ENCODE data around the gene KIAA1328. TPM values are rescaled to one million over a fixed set of nuclear protein-coding genes. Genes with fewer than 3 reads are reported as not detected.

KIAA1328 gene
- total RNA-seq, 1 experiment from 2014 or later, result 4.9 TPM

DNA sequence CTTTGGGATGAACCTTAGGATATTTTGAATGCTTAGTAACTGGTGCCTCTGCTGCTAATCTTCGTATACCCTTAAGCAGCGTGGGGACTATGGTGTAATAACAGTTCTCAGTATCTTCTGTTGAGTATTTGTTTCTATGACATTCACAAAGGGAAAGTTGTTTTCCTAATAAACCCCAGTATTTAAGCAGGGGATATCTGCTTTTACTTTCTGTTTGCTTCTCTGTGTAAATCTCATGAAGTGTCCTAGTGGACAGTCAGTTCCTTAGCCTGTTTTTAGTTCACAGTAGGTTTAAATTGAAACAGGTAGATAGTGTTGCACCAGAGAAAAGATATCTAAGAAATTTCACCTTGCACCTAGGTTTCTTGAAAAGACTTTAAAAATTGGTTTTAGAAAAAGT lies 14.9 kb downstream of the KIAA1328 start:
- H3K36me3 ChIP-seq (ENCODE audit: control insufficient read depth, insufficient read depth, low read length), result no peaks in the 10 kb centered on the region
- POLR2A ChIA-PET, result no interaction called here
- H3K27ac Mint-ChIP-seq (ENCODE audit: unreplicated experiment), result no peak overlapping the region
- H3K4me3 ChIP-seq (ENCODE audit: low read depth, low read length), result no peak overlapping the region
- TF ChIP-seq, protein P1, sequence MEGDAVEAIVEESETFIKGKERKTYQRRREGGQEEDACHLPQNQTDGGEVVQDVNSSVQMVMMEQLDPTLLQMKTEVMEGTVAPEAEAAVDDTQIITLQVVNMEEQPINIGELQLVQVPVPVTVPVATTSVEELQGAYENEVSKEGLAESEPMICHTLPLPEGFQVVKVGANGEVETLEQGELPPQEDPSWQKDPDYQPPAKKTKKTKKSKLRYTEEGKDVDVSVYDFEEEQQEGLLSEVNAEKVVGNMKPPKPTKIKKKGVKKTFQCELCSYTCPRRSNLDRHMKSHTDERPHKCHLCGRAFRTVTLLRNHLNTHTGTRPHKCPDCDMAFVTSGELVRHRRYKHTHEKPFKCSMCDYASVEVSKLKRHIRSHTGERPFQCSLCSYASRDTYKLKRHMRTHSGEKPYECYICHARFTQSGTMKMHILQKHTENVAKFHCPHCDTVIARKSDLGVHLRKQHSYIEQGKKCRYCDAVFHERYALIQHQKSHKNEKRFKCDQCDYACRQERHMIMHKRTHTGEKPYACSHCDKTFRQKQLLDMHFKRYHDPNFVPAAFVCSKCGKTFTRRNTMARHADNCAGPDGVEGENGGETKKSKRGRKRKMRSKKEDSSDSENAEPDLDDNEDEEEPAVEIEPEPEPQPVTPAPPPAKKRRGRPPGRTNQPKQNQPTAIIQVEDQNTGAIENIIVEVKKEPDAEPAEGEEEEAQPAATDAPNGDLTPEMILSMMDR (IDR thresholded peaks at IDR 0.05; ENCODE audit: insufficient read depth in 1 of 2, low read depth in 1 of 2, low read length in 1 of 2, severe bottlenecking in 1 of 2, unreplicated experiment in 1 of 2), result no peak
- no peaks in the 10 kb centered on the region for H3K27me3 ChIP-seq (replicated peaks; ENCODE audit: control insufficient read depth, insufficient read depth, low read length)
- no peaks in the 10 kb centered on the region for H3K9me3 ChIP-seq
- no peaks in the 10 kb centered on the region for H3K4me1 ChIP-seq
- no TSS peak for BruUV-seq (replicated peaks)
- intact Hi-C loops (cut with micrococcal nuclease; ENCODE audit: unreplicated experiment), result no loop called here
- DNase-seq, result no peak
- H3K36me3 Mint-ChIP-seq (ENCODE audit: insufficient read depth, unreplicated experiment), result no peaks in the 10 kb centered on the region
- CTCF ChIA-PET, result no interaction called here
- H3K27me3 Mint-ChIP-seq (ENCODE audit: insufficient read depth, unreplicated experiment), result no peaks in the 10 kb centered on the region
- no peak overlapping the region for H3K4me3 Mint-ChIP-seq (ENCODE audit: unreplicated experiment)
- H3K9me3 Mint-ChIP-seq (ENCODE audit: unreplicated experiment), result no peaks in the 10 kb centered on the region
- no peaks in the 10 kb centered on the region for H3K4me1 Mint-ChIP-seq (ENCODE audit: low read depth, unreplicated experiment)

DNA sequence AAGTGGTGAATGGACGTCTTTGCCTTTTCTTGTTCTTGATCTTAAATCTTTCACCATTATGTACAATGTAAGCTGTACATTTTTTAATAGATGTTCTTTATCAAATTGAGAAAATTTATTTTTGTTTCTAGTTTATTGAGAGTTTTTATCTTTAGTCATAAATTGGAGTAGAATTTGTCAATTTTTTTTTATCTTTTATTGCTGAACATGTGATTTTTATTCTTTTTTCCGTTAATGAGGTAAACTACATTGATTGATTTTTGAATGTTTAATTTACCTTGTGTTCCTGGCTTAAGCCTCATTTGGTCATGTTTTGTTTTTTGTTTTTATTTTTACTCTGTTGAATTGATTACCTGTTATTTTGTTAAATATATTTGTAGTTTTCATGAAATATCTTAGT lies 19.7 kb downstream of the KIAA1328 start:
- H3K4me1 Mint-ChIP-seq (ENCODE audit: low read depth, unreplicated experiment), result no peaks in the 10 kb centered on the region
- TF ChIP-seq, protein P1 (IDR thresholded peaks at IDR 0.05; ENCODE audit: insufficient read depth in 1 of 2, low read depth in 1 of 2, low read length in 1 of 2, severe bottlenecking in 1 of 2, unreplicated experiment in 1 of 2), result no peak
- intact Hi-C loops (cut with micrococcal nuclease; ENCODE audit: unreplicated experiment), result no loop called here
- no peaks in the 10 kb centered on the region for H3K36me3 ChIP-seq (ENCODE audit: control insufficient read depth, insufficient read depth, low read length)
- no peaks in the 10 kb centered on the region for H3K9me3 ChIP-seq
- H3K27ac Mint-ChIP-seq (ENCODE audit: unreplicated experiment), result no peak overlapping the region
- H3K27me3 Mint-ChIP-seq (ENCODE audit: insufficient read depth, unreplicated experiment), result no peaks in the 10 kb centered on the region
- H3K4me3 Mint-ChIP-seq (ENCODE audit: unreplicated experiment), result no peak overlapping the region
- ChIA-PET CTCF (no interaction called here), POLR2A (no interaction called here)
- no peak for DNase-seq
- no peaks in the 10 kb centered on the region for H3K9me3 Mint-ChIP-seq (ENCODE audit: unreplicated experiment)
- no peaks in the 10 kb centered on the region for H3K4me1 ChIP-seq
- no peaks in the 10 kb centered on the region for H3K36me3 Mint-ChIP-seq (ENCODE audit: insufficient read depth, unreplicated experiment)
- BruUV-seq (replicated peaks), result no TSS peak
- no peaks in the 10 kb centered on the region for H3K27me3 ChIP-seq (replicated peaks; ENCODE audit: control insufficient read depth, insufficient read depth, low read length)
- H3K4me3 ChIP-seq (ENCODE audit: low read depth, low read length), result no peak overlapping the region

DNA sequence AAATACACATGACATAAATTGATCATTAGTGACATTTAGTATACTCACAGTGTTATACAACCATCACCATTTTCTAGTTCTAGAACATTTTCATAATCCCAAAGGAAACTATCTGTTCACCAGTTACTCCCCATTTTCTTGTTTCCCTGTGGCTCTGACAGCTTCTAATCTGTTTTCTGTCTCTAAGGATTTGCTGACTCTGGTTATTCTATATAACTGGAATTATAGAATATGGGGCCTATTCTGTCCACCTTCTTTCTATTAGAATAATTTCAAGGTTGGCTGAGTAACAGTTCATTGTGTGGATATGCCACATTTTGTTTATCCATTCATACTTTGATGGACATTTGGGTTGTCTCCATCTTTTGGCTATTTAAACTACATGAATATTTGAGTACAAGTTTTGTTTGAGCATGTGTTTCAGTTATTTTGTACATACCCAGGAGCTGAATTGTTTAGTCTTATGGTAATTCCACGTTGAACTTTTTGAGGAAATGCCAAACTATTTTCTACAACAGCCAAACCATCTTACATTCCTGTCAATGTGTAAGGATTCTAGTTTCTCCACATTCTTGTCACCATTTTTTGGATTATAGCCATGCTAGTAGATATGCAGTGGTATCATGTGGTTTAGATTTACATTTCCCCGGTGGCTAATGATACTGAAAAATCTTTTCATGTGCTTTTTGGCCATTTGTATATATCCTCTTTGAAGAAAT lies 20.5 kb downstream of the KIAA1328 start:
- H3K9me3 Mint-ChIP-seq (ENCODE audit: unreplicated experiment), result no peaks in the 10 kb centered on the region
- CTCF ChIA-PET, result no interaction called here

More for the DNA sequence above, 20.5 kb downstream of the KIAA1328 start:
- no peak overlapping the region for H3K27ac Mint-ChIP-seq (ENCODE audit: unreplicated experiment)
- H3K4me3 Mint-ChIP-seq (ENCODE audit: unreplicated experiment), result no peak overlapping the region
- intact Hi-C loops (cut with micrococcal nuclease; ENCODE audit: unreplicated experiment), result no loop called here
- no peaks in the 10 kb centered on the region for H3K4me1 Mint-ChIP-seq (ENCODE audit: low read depth, unreplicated experiment)
- H3K36me3 Mint-ChIP-seq (ENCODE audit: insufficient read depth, unreplicated experiment), result no peaks in the 10 kb centered on the region
- TF ChIP-seq, protein P1 (IDR thresholded peaks at IDR 0.05; ENCODE audit: insufficient read depth in 1 of 2, low read depth in 1 of 2, low read length in 1 of 2, severe bottlenecking in 1 of 2, unreplicated experiment in 1 of 2), result no peak
- DNase-seq, result no peak
- Histone ChIP-seq H3K9me3 (no peaks in the 10 kb centered on the region), H3K27me3 (replicated peaks; ENCODE audit: control insufficient read depth, insufficient read depth, low read length) (no peaks in the 10 kb centered on the region), H3K4me3 (ENCODE audit: low read depth, low read length) (no peak overlapping the region), H3K36me3 (ENCODE audit: control insufficient read depth, insufficient read depth, low read length) (no peaks in the 10 kb centered on the region), H3K4me1 (no peaks in the 10 kb centered on the region)
- BruUV-seq (replicated peaks), result no TSS peak
- POLR2A ChIA-PET, result no interaction called here
- no peaks in the 10 kb centered on the region for H3K27me3 Mint-ChIP-seq (ENCODE audit: insufficient read depth, unreplicated experiment)

Data from Caco-2 (cell line).